Muscle of leg (tissue), 11 donors: ENCODE data around the gene GDF7. TPM values are rescaled to one million over a fixed set of nuclear protein-coding genes. Genes with fewer than 3 reads are reported as not detected.

Experiments used
- DNase-seq: peaks from one replicate; pipeline ENCODE4 v3.0.0; 2013
- H3K27ac ChIP-seq: one replicate; pipeline ENCODE4 v1.5.1; 2013; ENCODE audit warnings: mild to moderate bottlenecking, low read length, control low read depth
- H3K27me3 ChIP-seq: one replicate; pipeline ENCODE4 v1.6.1; 2013; ENCODE audit warnings: low read length; ENCODE audit not compliant: control insufficient read depth, insufficient read depth
- H3K36me3 ChIP-seq: one replicate; pipeline ENCODE4 v1.6.1; 2013; ENCODE audit warnings: low read length; ENCODE audit not compliant: control insufficient read depth, insufficient read depth
- H3K4me1 ChIP-seq: one replicate; pipeline ENCODE4 v1.6.1; 2013; ENCODE audit warnings: low read length; ENCODE audit not compliant: control insufficient read depth, insufficient read depth
- H3K4me3 ChIP-seq: one replicate; pipeline ENCODE4 v1.5.1; 2013; ENCODE audit warnings: low read length, control low read depth
- H3K9me3 ChIP-seq: replicated peaks from 2 replicates; pipeline ENCODE4 v1.6.1; 2013; ENCODE audit warnings: low read depth, low read length; ENCODE audit not compliant: control insufficient read depth
- WGBS: methylation state at CpG from one replicate; pipeline ENCODE4 v1.1.5; 2013; ENCODE audit warnings: missing lambda C conversion rate; ENCODE audit not compliant: insufficient coverage; 5-methylcytosine and 5-hydroxymethylcytosine counted together
- polyA plus RNA-seq, 8 donors: library from polyadenylated mRNA; unstranded; fragments of 120-200 nt; gene quantifications; one replicate each; pipeline versions ENCODE4 v1.2.1 to v1.2.3, GENCODE V29; 2013; ENCODE audit warnings: inconsistent platforms in 1 of 8, low replicate concordance in 1 of 8; ENCODE audit not compliant: insufficient read length in 8 of 8, insufficient read depth in 1 of 8
- total RNA-seq: library from RNA; stranded (reverse); fragments of 120-200 nt; gene quantifications from one replicate; pipeline ENCODE4 v1.2.4, GENCODE V29; 2013

Gene GDF7
- total and polyA plus RNA-seq, 9 donors: 0.29 to 0.81 (median 0.56) TPM

DNA sequence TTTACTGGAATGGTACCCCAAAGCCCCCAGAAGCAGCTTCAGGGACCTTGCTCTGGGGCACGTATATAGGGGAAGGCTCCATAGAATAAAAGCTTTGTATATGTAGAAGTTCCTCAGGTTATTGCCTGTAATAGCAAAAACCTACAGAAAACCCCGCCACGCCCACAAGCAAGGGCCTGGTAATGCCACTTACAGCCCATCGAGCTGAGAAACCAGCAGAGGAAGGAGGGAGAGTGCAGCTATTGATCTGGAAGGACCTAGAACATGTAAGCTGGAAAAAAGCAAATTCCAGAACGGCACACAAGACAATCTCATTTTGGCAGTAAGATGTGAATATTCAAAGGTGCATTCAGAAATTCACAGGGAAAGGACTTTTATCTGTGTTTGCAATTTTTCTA, 31.8 kb upstream of the GDF7 start:
- H3K27ac ChIP-seq: no peak overlapping the region
- H3K4me1 ChIP-seq: peaks cover 31% of the 10 kb centered on the region
- H3K27me3 ChIP-seq: no peaks in the 10 kb centered on the region
- H3K4me3 ChIP-seq: no peak overlapping the region
- no peaks in the 10 kb centered on the region for H3K9me3 ChIP-seq
- peaks cover 18% of the 10 kb centered on the region for H3K36me3 ChIP-seq
- DNase-seq: no peak
- WGBS: no CpG with 5 or more reads among the region's 5 CpGs

DNA sequence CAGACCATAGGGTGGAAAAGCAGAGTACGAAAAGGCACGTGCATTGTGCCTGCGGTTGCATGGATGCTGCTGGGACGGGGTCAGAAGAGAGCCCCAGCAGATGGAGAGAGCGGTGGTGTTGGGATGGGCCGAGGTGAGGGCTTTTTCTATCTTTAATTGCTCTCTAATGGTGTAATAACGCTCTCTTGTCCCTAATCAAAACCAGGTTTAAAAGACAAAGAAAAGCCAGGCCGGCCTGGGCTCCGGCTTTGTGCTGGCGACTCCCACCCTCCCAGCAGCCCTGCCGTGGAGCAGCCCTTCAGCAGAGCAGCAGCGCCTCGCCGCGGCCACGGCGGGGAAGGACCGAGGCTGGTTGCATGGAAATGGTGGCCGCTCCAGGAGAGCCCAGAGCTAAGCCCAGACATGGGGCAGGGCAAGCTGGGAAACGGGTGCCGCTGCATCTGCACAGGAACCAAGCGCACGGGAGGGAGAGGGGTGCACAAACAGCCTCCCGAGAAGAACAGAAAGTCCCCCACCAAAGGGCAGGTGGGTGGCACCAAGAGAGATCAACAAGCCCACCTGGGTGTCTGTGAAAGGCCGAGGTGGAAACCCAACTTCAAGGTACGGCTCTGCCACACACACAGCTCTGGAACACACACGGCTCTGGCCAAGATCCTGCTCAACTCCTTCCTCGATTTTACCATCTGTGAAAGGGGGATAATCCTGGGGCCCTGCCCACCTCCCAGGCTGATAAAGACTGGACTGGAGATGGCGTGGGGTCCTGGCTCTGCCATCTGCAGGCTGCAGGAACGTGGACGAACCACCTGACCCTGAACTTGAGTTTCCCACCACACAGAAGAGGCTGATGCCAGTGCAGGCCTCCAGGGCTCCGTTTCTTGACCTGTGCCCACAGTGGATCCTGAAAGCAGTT, 31.0 kb upstream of the GDF7 start:
- H3K27me3 ChIP-seq: no peaks in the 10 kb centered on the region
- WGBS: 20% methylated on average over 27 of the region's 32 CpGs
- H3K4me1 ChIP-seq: peaks cover 31% of the 10 kb centered on the region
- no peak overlapping the region for H3K4me3 ChIP-seq
- peaks cover 26% of the 10 kb centered on the region for H3K36me3 ChIP-seq
- DNase-seq: peak; percentile 90
- H3K9me3 ChIP-seq: no peaks in the 10 kb centered on the region
- H3K27ac ChIP-seq: peak overlapping the region; percentile 13

DNA sequence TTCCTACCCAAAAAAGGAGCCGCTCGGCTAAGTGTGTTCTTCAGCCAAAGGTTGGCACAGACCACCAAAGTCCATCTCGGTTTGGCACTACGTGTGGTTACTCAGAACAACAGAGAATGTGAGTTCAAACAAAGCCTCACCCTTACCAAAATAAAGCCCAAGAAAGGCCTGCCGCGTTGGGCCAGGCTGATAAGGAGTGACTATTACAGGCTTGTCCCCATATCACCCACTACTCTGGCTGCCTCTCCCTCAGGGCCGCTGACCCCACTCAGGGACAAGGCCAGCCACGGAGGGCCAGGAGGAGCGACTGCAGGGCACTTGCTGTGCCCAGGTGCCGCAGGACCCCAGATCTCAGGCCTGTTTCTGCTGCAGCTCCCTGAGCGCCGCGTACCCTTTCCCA, 29.8 kb upstream of the GDF7 start:
- no peak for DNase-seq
- WGBS: 76% methylated on average over 8 of the region's 13 CpGs
- no peaks in the 10 kb centered on the region for H3K27me3 ChIP-seq
- H3K9me3 ChIP-seq: no peaks in the 10 kb centered on the region
- H3K4me3 ChIP-seq: no peak overlapping the region
- no peak overlapping the region for H3K27ac ChIP-seq
- peaks cover 33% of the 10 kb centered on the region for H3K36me3 ChIP-seq
- peaks cover 34% of the 10 kb centered on the region for H3K4me1 ChIP-seq

DNA sequence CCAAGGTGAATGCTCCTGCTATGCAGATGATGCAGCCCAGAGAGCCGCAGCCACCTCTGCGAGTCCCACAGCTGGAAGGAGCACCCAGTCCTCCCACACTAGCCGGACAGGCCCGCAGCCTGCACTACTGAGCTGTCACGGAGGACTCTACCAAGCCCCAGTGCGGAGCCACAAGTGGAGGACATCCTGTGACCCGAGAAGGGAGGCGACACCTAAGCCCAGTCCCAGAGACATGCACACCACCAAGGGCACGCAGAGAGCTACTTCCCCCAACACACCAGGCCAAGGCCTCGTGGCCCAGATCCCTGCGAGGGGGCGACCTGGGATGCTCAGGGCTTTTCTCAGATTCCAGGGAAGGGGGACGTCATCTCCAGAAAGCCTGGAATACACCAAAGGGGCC, 28.9 kb upstream of the GDF7 start:
- Histone ChIP-seq H3K27me3 (no peaks in the 10 kb centered on the region), H3K4me1 (peaks cover 37% of the 10 kb centered on the region), H3K4me3 (no peak overlapping the region), H3K9me3 (no peaks in the 10 kb centered on the region), H3K27ac (no peak overlapping the region), H3K36me3 (peaks cover 33% of the 10 kb centered on the region)
- 94% methylated on average over 11 of the region's 13 CpGs for WGBS
- DNase-seq: no peak

DNA sequence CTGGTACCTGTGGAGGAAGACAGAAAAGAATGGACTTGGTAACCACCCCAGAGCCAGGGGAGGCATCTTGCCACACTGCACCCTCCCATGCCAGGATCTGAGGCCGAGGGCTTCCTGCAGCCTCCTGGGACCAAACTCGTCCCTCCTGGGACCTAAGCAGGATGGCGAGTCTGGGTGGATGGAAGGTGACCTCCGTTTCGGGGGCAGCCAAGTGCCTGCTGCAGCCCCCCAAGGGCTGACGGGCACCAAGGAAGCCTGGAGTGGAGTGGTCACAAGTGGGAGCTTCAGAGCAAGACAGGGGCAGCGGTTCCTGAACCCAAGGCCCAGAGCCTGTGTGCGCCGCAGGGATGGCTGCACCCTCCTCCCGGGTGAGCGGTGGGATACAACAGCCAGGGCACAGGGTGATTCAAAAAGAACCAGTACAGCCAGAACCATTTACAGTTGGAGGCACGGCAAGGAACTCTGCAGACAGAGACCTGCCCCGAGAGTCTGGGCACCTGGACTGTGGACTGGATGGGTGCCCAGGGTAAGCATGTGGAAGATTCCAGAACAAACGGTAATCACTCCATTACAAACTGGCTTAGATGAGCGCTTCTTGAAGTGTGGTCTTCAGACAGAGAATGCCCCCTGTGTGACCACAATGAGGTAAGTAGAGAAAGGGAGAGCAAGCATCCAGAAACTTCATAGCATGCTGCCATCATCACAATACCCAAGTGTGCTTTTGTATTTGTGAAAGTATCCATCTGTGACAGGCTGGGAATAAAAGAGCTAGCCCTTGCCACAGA, 28.1 kb upstream of the GDF7 start:
- Histone ChIP-seq H3K27me3 (no peaks in the 10 kb centered on the region), H3K36me3 (peaks cover 35% of the 10 kb centered on the region), H3K4me1 (peaks cover 29% of the 10 kb centered on the region), H3K9me3 (no peaks in the 10 kb centered on the region), H3K27ac (no peak overlapping the region), H3K4me3 (no peak overlapping the region)
- 94% methylated on average over 10 of the region's 15 CpGs for WGBS
- DNase-seq: no peak

DNA sequence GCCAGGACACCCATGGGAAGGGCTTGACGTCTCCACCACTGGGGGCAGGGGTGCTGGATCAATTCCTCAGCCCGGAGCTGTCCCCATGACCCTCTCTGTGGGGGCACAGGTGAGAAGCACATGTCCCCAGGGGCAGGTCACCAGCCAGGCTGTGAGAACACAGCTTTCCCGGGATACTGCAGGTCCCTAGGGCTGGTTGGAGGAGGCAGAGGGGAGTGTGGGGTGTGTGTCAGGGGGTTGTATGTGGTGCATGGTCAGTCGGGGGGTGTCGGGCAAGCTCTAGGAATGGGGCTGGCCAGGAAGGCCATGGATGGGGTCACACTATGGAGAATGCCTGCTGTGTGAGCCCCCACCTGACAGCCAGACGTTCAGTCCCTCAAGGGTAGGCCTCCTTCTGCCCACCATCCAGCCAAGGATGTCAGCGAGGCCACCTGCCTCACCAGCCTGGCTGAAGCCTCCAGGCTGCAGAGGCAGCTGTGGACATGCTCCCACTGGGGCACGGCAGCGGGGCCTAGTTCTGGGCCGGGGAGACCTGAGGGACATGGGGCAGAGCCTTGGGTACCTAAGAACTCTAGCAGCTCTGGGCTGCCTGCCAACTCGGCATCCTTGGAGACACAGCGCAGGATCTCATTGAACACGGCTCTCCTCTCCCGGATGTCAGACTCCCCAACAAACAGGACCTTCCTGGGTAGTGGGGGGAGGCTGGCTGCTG, 26.4 kb upstream of the GDF7 start:
- no peak overlapping the region for H3K27ac ChIP-seq
- no peak overlapping the region for H3K4me3 ChIP-seq
- peaks cover 48% of the 10 kb centered on the region for H3K36me3 ChIP-seq
- WGBS: 64% methylated on average over 10 of the region's 14 CpGs
- DNase-seq: peak; percentile 45
- H3K9me3 ChIP-seq: no peaks in the 10 kb centered on the region
- H3K4me1 ChIP-seq: peaks cover 13% of the 10 kb centered on the region
- H3K27me3 ChIP-seq: no peaks in the 10 kb centered on the region

DNA sequence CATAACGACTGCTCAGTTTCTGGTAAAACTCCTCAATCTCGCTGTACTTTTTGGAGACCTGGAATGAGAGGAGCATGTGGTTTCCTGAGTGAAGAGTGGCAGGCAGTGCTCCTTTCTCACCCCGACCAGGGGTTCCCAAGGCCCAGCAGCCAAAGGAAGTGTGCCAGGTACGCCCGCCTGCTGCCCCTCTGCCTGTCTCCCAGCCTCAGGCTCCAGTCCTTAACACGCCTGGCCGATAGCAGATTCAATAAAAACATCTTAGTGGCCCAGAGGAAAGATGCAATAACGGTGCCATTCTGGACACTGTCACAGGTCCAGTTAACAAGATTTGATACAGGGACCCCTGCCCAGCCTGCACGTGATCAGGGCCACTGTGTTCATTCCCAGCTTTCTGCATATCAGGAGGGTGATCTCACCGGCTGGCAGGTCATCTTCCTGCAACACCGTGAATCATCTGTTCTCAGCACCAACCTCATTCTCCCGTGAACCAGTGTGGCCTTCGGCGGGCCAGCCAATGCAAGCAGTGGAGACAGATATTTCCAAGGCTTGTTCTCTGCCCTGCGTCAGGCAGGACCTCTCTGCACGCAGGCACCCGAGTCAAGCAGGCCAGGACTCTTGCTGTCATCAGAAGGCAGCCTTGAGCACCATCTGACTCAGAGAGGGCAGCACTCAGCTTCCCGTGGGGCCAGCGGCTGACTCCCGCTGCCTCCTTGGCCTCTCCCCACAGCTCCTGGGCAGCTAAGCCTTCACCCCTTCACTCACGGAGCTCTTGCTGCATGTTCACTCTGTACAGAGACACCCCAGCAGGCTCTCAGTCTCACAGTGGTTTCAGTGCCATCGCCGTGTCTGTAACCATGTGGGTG, 25.6 kb upstream of the GDF7 start:
- 75% methylated on average over 22 of the region's 23 CpGs for WGBS
- no peak overlapping the region for H3K4me3 ChIP-seq
- no peak overlapping the region for H3K27ac ChIP-seq
- peaks cover 44% of the 10 kb centered on the region for H3K36me3 ChIP-seq
- no peaks in the 10 kb centered on the region for H3K9me3 ChIP-seq
- no peaks in the 10 kb centered on the region for H3K27me3 ChIP-seq
- no peak for DNase-seq
- peaks cover 8% of the 10 kb centered on the region for H3K4me1 ChIP-seq

DNA sequence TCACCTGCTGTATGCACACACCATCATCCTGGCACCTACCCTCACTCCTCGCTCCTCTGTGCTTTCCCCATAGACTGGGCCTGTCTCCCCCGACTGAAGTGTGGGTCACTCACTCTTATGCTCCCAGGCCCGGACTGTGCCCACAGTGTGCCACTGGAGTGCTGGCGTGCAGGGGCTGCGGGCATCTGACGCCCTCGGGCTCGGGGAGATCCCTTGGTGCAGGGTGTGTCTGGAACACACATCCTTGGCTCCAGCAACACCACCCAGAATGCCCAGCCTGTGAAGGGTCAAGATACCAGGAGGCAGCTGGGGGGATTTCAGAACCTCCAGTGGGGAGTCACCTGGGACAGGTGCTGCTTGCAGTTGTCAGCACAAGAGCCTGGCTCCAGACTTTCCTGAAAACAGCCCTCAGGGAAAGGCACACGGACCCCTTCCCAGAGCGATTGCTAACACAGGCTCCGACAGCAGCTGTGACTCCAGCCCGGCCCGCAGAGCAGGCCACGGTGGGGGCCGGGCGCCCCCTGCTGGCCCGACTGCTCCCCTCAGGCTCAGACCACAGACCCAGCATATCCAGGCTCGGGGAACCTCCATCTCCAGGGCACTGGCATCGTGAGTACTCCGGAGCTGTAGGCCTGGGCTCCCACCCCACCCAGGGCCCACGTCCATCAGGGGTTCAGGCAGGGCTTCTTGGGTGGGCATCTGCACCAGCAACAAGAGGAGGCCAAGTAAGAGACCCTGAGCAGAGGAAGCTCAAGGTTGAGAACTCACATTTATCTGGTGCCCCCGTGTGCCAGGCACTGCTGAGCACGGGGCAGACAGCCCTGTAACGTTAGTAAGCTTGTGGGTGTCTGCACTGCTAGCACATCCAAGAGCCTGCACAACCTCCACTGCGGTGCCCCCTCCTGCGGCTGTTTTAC, 24.6 kb upstream of the GDF7 start:
- Histone ChIP-seq H3K27ac (no peak overlapping the region), H3K36me3 (peaks cover 45% of the 10 kb centered on the region), H3K4me1 (peaks cover 8% of the 10 kb centered on the region), H3K9me3 (no peaks in the 10 kb centered on the region), H3K27me3 (no peaks in the 10 kb centered on the region), H3K4me3 (no peak overlapping the region)
- peak; percentile 78 for DNase-seq
- WGBS: 30% methylated on average over 21 of the region's 26 CpGs

DNA sequence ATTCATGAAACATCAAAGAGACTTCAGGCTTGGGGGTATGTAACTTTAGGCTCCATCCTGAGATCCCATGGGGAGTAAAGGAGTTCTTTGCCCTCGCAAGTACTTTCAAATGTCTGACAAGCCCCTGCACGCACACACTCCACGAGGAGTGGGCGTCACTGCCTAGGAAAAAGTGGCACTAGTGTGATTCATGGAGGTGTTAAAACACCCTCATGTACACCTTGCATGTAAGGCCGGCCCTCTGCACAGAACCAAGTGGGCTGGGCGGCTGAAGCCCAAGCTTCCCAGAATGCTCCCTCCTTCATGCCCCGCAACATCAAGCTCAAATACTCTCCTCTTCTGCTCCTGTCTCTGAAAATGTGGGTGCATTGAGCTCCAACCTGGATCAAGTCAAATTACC, 23.9 kb upstream of the GDF7 start:
- no peaks in the 10 kb centered on the region for H3K27me3 ChIP-seq
- DNase-seq: no peak
- 94% methylated on average over 3 of the region's 7 CpGs for WGBS
- H3K4me1 ChIP-seq: peaks cover 12% of the 10 kb centered on the region
- H3K9me3 ChIP-seq: no peaks in the 10 kb centered on the region
- H3K27ac ChIP-seq: no peak overlapping the region
- no peak overlapping the region for H3K4me3 ChIP-seq
- peaks cover 44% of the 10 kb centered on the region for H3K36me3 ChIP-seq
